H1 (cell line): ENCODE results near the gene BCL11A. TPM values are rescaled to one million over a fixed set of nuclear protein-coding genes. Genes with fewer than 3 reads are reported as not detected.

Experiments used
- BACH1 ChIP-seq: IDR thresholded peaks from 2 replicates; pipeline ENCODE4 v1.6.1; 2012; ENCODE audit warnings: low read length, improper control_type of control experiment
- HDAC6 ChIP-seq: IDR thresholded peaks from one replicate; pipeline ENCODE4 v1.7.1; 2012; ENCODE audit warnings: low read depth, mild to moderate bottlenecking, inconsistent platforms, low read length, moderate library complexity
- RAD21 ChIP-seq, 2 experiments: IDR thresholded peaks in 1 of 2; conservative IDR thresholded peaks in 1 of 2; 2 replicates each; pipeline ENCODE4 v1.6.1; 2011; ENCODE audit warnings: low read depth in 2 of 2, low read length in 2 of 2, improper control_type of control experiment in 1 of 2, inconsistent platforms in 1 of 2, mild to moderate bottlenecking in 1 of 2, moderate library complexity in 1 of 2
- TAF7 ChIP-seq: optimal IDR thresholded peaks from 2 replicates; pipeline ENCODE3; 2011; ENCODE audit warnings: low read depth, mild to moderate bottlenecking, inconsistent platforms, low read length, moderate library complexity, borderline replicate concordance
- TBP ChIP-seq: IDR thresholded peaks from 2 replicates; pipeline ENCODE4 v1.6.1; 2011; ENCODE audit warnings: low read depth, low read length, improper control_type of control experiment
- TEAD4 ChIP-seq: IDR thresholded peaks from 2 replicates; pipeline ENCODE4 v1.6.1; 2012; ENCODE audit warnings: low read depth, low read length, inconsistent platforms, mixed read lengths
- USF2 ChIP-seq: IDR thresholded peaks from 2 replicates; pipeline ENCODE4 v1.6.1; 2011; ENCODE audit warnings: low read length, improper control_type of control experiment
- polyA plus RNA-seq, 7 experiments: library from polyadenylated mRNA; depleted of rRNA in 3 of 7; stranded (reverse) in 5 of 7; unstranded in 2 of 7; fragments of >200 nt in 5 of 7; fragments of 200-250 nt in 2 of 7; gene quantifications; 1 replicate in 5 of 7; 2 replicates in 1 of 7; 4 replicates in 1 of 7; pipeline versions ENCODE4 v1.2.1 to v1.2.3, GENCODE V29; 2011 to 2013; ENCODE audit warnings: missing spikeins in 2 of 7, mixed read lengths in 2 of 7
- total RNA-seq: library from RNA; stranded (reverse); fragmentation: NEBNext Ultra II Directional; extraction: Animal tissue kit (Norgen Biotek cat#: 25700); gene quantifications from 2 replicates; pipeline ENCODE4 v1.2.1, GENCODE V29; 2021

BCL11A gene
- total and polyA plus RNA-seq, 2 of the 8 experiments (the other 6 are each of a cell fraction or from before 2014, with no cell fraction given), result 11.9 to 59.3 TPM

DNA sequence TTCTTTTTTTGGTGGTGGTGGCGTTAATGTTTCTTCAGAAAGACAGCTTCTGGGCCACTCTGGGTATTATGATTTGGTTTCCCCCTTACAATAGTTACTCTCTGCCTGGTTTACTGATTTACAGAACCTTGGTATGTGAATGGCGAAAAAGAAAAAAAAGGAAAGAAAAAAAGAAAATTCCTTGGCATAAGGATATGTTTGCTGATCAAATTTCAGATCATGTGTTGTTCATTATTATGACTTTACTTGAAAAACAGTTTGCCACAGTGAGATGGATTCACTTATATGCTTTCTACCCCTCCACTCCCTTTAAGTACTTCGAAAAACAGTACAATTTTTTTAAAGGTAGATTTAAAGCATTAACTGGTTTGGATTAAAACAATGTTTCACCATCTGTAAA, 21.0 kb downstream of the BCL11A start (continued):
- TF ChIP-seq BACH1 (no peak), TAF7 (no peak), RAD21 (IDR thresholded peaks at IDR 0.05 in 1 of 2, conservative IDR thresholded peaks at IDR 0.05 in 1 of 2; ENCODE audit: low read depth in 2 of 2, low read length in 2 of 2) (no peak), USF2 (no peak), TEAD4 (no peak), TBP (no peak), HDAC6 (no peak)
- TF ChIP-seq, all 59 proteins: peak for 0
